ACHN (cell line): Measurements from ENCODE around the gene GJC2.
A peak's percentile ranks its signal among the peaks of the same experiment; 100 is the strongest.

ENCODE experiments used
- DNase-seq: peaks from one replicate; pipeline ENCODE4 v3.0.0-alpha.2; 2015
- in situ Hi-C: cut with HindIII; loops from 2 replicates; pipeline ENCODE4 v1.10.0; 2017; ENCODE audit warnings: low sequenced_read_pairs, low pct_ligation_motif_present, low pct_unique_long_range_greater_than_20kb

GJC2 gene

GRCh38 chr1:228149406-228150119 is at the start of gene GJC2:
TSS of gene GJC2 (plus strand) at chr1:228149930. CDS start at chr1:228157759, 7,829 bp downstream.
- in situ Hi-C loops = no loop called here
- DNase-seq = no peak

GRCh38 chr1:228100822-228101613 is 48.7 kb upstream of the GJC2 start:
- no peak for DNase-seq
- in situ Hi-C loops = no loop called here

- DNase-seq = peak; percentile 18
- in situ Hi-C loops = no loop called here
Measured at GRCh38 chr1:228101614-228101993, 48.1 kb upstream of the GJC2 start.

- in situ Hi-C loops = no loop called here
- peak; percentile 61 for DNase-seq
Measured at GRCh38 chr1:228101994-228102790, 47.5 kb upstream of the GJC2 start.

GRCh38 chr1:228102791-228103620 is 46.7 kb upstream of the GJC2 start, which contains the start of gene C1orf35:
TSS of gene C1orf35 (minus strand) at chr1:228103325. CDS start at chr1:228103227, 98 bp downstream.
- in situ Hi-C loops = no loop called here
- DNase-seq = peak; percentile 96

GRCh38 chr1:228104526-228105269 is 45.0 kb upstream of the GJC2 start:
- DNase-seq = no peak
- in situ Hi-C loops = no loop called here

- in situ Hi-C loops = no loop called here
- no peak for DNase-seq
Measured at GRCh38 chr1:228105270-228105995, 44.3 kb upstream of the GJC2 start.

GRCh38 chr1:228105996-228106799 is 43.5 kb upstream of the GJC2 start:
- DNase-seq = no peak
- in situ Hi-C loops = no loop called here

- in situ Hi-C loops = no loop called here
- DNase-seq = no peak
Measured at GRCh38 chr1:228106800-228107054, 43.0 kb upstream of the GJC2 start.

- in situ Hi-C loops = no loop called here
- no peak for DNase-seq
Measured at GRCh38 chr1:228107636-228108035, 42.1 kb upstream of the GJC2 start.

- in situ Hi-C loops = no loop called here
- no peak for DNase-seq
Measured at GRCh38 chr1:228108055-228108690, 41.6 kb upstream of the GJC2 start.

- in situ Hi-C loops = no loop called here
- DNase-seq = no peak
Measured at GRCh38 chr1:228108742-228109072, 41.0 kb upstream of the GJC2 start.

GRCh38 chr1:228109073-228109961 is 40.4 kb upstream of the GJC2 start, which contains the start of gene MRPL55:
TSS of gene MRPL55 (minus strand) at chr1:228109299. CDS start at chr1:228108260, 1,039 bp downstream.
- peak; percentile 98 for DNase-seq
- in situ Hi-C loops = no loop called here

GRCh38 chr1:228109962-228110488 is 39.7 kb upstream of the GJC2 start:
- peak; percentile 65 for DNase-seq
- in situ Hi-C loops = no loop called here

- in situ Hi-C loops = no loop called here
- no peak for DNase-seq
Measured at GRCh38 chr1:228110556-228110955, 39.2 kb upstream of the GJC2 start.
